ENCODE results near the gene MMS22L.

Gene MMS22L

GRCh38 chr6:97246842-97247241, 36.2 kb downstream of the MMS22L start:
- TF ChIP-seq CTCF (IDR thresholded peaks at IDR 0.05) (no peak), ZFX (IDR thresholded peaks at IDR 0.05; ENCODE audit: borderline replicate concordance) (no peak)
- no peak overlapping the region for H3K27ac ChIP-seq

- TF ChIP-seq CTCF (IDR thresholded peaks at IDR 0.05): no peak
- no peak for TF ChIP-seq ZFX (IDR thresholded peaks at IDR 0.05; ENCODE audit: borderline replicate concordance)
- H3K27ac ChIP-seq: no peak overlapping the region
Observed at GRCh38 chr6:97240222-97240621, 42.8 kb downstream of the MMS22L start.

GRCh38 chr6:97231911-97232310, 51.1 kb downstream of the MMS22L start:
- H3K27ac ChIP-seq: no peak overlapping the region

GRCh38 chr6:97222903-97223302, 60.1 kb downstream of the MMS22L start:
- TF ChIP-seq CTCF (IDR thresholded peaks at IDR 0.05) (no peak), ZFX (IDR thresholded peaks at IDR 0.05; ENCODE audit: borderline replicate concordance) (no peak)
- no peak overlapping the region for H3K27ac ChIP-seq

More at GRCh38 chr6:97231911-97232310, 51.1 kb downstream of the MMS22L start:
- no peak for TF ChIP-seq ZFX (IDR thresholded peaks at IDR 0.05; ENCODE audit: borderline replicate concordance)
- no peak for TF ChIP-seq CTCF (IDR thresholded peaks at IDR 0.05)

GRCh38 chr6:97218912-97219311, 64.1 kb downstream of the MMS22L start:
- no peak overlapping the region for H3K27ac ChIP-seq
- no peak for TF ChIP-seq CTCF (IDR thresholded peaks at IDR 0.05)
- TF ChIP-seq ZFX (IDR thresholded peaks at IDR 0.05; ENCODE audit: borderline replicate concordance): no peak

GRCh38 chr6:97215157-97215769, 67.8 kb downstream of the MMS22L start:
- H3K27ac ChIP-seq: no peak overlapping the region
- TF ChIP-seq CTCF (IDR thresholded peaks at IDR 0.05) (peak; percentile 60), ZFX (IDR thresholded peaks at IDR 0.05; ENCODE audit: borderline replicate concordance) (no peak)

GRCh38 chr6:97214671-97215070, 68.3 kb downstream of the MMS22L start:
- TF ChIP-seq CTCF (IDR thresholded peaks at IDR 0.05) (no peak), ZFX (IDR thresholded peaks at IDR 0.05; ENCODE audit: borderline replicate concordance) (no peak)

More at GRCh38 chr6:97214671-97215070, 68.3 kb downstream of the MMS22L start:
- no peak overlapping the region for H3K27ac ChIP-seq
